NB4 (cell line): ENCODE data around the gene HLA-DOA.

Source experiments
- DNase-seq: peaks from one replicate; pipeline ENCODE4 v3.0.0; 2010; ENCODE audit warnings: low read depth
- H3K4me3 ChIP-seq: one replicate; pipeline ENCODE4 v1.5.1; 2011; ENCODE audit warnings: mild to moderate bottlenecking, low read depth, low read length, moderate library complexity
- CTCF ChIP-seq: IDR thresholded peaks from one replicate; pipeline ENCODE4 v1.5.1; 2012; ENCODE audit warnings: low read depth, low read length
- MYC ChIP-seq: IDR thresholded peaks from 2 replicates; pipeline ENCODE4 v1.6.1; 2011; ENCODE audit warnings: low read depth, low read length
- POLR2A ChIP-seq: IDR thresholded peaks from 2 replicates; pipeline ENCODE4 v1.6.1; 2011; ENCODE audit warnings: mild to moderate bottlenecking; ENCODE audit not compliant: insufficient read length; ENCODE audit errors: extremely low read depth
- TF ChIP-seq, protein P1 (sequence below): IDR thresholded peaks from 2 replicates; pipeline ENCODE4 v1.6.1; 2011; ENCODE audit warnings: low read depth, low read length

The HLA-DOA gene

DNA sequence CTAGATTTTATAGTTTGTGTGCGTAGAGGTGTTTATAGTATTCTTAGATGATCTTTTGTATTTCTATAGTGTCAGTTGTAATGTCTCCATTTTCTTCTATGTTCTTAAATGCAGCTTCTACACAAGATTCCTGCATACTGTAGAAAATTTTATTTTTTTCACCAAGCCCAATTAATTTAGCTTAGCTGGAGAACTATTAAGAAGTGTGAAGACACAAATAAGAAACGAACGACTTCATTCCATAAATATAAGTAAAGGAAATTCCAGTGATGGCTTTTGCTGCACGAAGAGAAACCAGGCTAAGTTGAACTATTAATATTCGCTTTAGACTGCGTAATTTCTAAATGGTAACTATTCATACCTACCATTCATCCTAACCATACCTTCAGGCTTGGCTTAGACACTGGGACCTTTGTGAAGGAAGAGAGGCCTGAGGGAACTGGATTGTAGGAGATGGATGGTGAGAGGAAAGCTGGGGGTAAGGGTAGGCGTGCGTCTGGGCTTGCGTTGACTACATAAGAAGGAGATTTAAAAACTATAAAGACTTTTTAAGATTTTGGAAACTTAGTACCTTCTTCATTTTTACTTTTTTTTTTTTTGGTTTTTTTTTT, 15.9 kb downstream of the HLA-DOA start:
- no peak for TF ChIP-seq POLR2A
- TF ChIP-seq, protein P1, sequence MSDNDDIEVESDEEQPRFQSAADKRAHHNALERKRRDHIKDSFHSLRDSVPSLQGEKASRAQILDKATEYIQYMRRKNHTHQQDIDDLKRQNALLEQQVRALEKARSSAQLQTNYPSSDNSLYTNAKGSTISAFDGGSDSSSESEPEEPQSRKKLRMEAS, result no peak
- no peak for TF ChIP-seq MYC
- no peak for TF ChIP-seq CTCF
- H3K4me3 ChIP-seq, result no peak overlapping the region
- DNase-seq, result no peak

DNA sequence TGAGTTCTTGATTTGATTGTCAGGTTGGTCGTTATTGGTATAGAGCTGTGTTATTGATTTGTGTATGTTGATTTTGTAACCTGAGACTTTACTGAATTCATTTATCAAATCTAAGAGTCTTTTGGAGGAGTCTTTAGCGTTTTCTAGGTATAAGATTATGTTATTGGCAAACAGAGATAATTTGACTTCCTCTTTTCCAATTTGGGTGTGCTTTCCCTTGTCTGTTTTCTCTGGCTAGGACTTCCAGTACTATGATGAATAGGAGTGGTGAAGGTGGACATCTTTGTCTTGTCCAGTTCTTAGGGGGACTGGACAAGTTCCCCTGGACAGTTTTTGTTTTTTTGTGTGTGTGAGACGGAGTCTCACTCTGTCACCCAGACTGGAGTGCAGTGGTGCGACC, 17.4 kb downstream of the HLA-DOA start:
- H3K4me3 ChIP-seq, result no peak overlapping the region
- no peak for DNase-seq
- TF ChIP-seq POLR2A, result no peak
- TF ChIP-seq MYC, result no peak
- TF ChIP-seq, protein P1, result no peak
- no peak for TF ChIP-seq CTCF

GRCh38 chr6:32989368-32989767, 20.0 kb downstream of the HLA-DOA start:
- no peak overlapping the region for H3K4me3 ChIP-seq
- DNase-seq, result no peak
- no peak for TF ChIP-seq CTCF
- TF ChIP-seq, protein P1, result no peak
- TF ChIP-seq POLR2A, result no peak
- no peak for TF ChIP-seq MYC

DNA sequence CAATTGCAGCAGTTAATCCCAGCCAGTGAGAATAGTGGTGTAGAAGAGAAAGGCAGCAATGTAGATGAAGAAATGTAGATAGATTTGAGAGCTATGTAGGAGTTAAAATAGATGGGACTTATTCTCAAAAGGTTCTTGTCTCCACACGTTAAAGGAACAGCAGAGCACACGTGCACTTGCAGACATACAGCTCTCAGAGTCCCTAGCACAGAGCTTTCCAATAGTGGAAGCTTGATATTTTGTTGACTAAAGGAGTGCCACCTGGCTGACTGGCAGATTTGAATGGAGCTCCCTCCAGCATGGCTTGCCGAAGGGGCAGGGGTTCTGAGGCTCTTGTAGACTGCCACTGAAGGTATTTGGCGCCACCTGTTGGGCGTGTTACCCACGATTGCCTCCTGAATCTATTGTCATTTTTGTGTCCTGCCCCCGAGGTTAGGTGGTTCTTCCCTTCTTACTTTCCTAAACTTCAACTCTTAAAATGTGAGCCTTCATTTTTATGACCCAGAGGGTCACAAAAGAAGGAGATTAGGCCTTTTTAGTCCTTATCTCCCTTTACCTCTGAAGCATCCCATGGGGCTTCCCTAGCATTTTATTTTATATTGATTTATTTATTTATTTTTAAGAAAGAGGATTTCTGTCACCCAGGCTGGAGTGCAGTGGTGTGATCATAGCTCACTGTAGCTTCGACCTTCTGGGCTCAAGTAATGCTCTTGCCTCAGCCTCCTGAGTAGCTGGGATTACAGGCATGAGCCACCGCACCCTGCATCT, 24.6 kb downstream of the HLA-DOA start:
- H3K4me3 ChIP-seq, result no peak overlapping the region
- TF ChIP-seq CTCF (peak; percentile 86), MYC (no peak), POLR2A (no peak)
- TF ChIP-seq, protein P1, result peak; percentile 59
- DNase-seq, result peak; percentile 91

GRCh38 chr6:32983964-32984621, 25.3 kb downstream of the HLA-DOA start:
- no peak overlapping the region for H3K4me3 ChIP-seq
- peak; percentile 14 for DNase-seq
- TF ChIP-seq POLR2A (no peak), MYC (no peak), CTCF (no peak)
- TF ChIP-seq, protein P1, result no peak
